K562 treated with DMSO at 1 percent for 4 hours (cell line): ENCODE results near the gene SH3GL3. TPM values are rescaled to one million over a fixed set of nuclear protein-coding genes. Genes with fewer than 3 reads are reported as not detected.

ENCODE experiments used
- total RNA-seq: library from RNA; unstranded; fragments of 300-600 nt; gene quantifications from 2 replicates; pipeline ENCODE4 v1.2.3, GENCODE V29; 2022; ENCODE audit not compliant: insufficient read depth

The SH3GL3 gene, protein sequence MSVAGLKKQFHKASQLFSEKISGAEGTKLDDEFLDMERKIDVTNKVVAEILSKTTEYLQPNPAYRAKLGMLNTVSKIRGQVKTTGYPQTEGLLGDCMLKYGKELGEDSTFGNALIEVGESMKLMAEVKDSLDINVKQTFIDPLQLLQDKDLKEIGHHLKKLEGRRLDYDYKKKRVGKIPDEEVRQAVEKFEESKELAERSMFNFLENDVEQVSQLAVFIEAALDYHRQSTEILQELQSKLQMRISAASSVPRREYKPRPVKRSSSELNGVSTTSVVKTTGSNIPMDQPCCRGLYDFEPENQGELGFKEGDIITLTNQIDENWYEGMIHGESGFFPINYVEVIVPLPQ
- total RNA-seq, result 2.4 and 2.7 TPM in 2 replicates

DNA sequence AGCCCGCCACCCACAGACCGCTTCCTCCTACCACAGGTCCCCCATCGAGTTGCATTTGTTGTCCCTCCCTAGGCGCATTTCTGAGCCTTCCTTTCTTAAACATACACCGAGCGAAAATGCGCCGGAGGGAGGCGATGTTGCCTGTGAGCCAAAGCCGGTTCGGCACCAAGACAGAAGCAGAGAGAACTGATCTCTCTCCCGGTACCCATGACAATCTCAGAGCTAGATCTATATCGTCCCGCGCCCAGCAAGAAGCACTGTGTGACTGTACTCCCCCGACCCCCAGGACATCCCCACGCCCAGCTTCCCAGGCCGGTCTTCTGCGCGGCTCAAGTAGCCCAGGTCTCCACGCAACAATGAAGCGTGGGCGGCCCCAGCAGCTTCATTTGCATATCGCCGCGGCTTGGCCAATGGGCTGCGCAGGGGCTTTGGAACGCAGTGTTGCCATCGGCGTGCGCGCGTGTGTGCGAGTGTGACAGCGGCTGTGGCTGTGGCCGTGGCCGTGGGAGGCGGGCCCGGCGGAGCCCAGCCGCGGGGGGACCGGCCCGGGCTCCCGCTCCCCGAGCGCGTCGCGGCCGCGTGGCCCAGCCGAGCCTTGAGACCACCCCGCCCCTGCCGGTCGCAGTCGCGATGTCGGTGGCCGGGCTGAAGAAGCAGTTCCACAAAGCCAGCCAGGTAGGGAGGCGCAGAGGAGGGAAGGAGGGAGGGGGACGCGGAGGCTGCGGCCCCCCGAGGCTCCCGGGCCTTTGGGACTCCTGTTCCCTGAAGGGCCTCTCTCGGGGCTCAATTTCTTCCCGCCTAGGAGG, at the start of gene SH3GL3:
Gene SH3GL3, plus strand, starts transcription at position 438 of the 806 bp plus-strand sequence. Its CDS starts 193 bp downstream, at position 631.

DNA sequence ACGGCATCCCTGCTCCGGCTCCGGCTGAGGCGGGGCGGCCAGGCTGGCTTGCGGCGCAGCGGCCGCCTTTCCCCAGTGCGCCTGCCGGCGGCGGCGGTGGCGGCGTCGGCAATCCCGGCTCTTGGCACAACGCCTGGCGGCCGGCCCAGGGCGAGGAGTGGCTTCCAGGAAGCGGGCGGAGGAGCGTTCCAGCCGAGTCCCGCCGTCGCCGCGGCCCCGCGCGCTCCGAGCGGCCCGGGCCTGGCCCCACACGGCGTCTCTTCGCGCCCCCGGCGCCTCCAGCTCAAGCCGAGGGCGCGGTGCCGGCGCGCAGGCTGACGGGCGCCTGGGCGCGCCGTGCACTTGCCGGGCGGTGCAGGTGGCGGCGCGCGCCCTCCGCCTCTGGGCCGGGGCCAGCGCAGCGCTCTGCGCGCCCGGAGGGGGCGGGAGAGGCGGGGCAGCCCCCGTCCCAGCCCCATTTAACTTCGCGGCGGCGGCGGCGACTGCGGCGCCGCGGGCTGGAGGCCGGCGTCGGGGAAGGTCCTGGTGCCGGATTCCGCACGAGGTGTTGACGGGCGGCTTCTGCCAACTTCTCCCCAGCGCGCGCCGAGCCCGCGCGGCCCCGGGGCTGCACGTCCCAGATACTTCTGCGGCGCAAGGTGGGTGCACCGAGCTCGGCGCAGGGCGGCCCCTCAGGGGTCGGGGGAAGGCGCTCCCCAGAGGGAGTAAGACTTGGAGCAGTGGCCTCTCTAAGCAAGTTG, 206.7 kb downstream of the SH3GL3 start, which contains the start of gene ADAMTSL3:
Gene ADAMTSL3, plus strand, starts transcription at position 485 of the 740 bp plus-strand sequence. CDS start 1,639 bp downstream, outside the sequence.

Other genes starting within 250 kb of the SH3GL3 start
- gene HDGFL3, start 239.5 kb upstream of the SH3GL3 start, total RNA-seq, result 9.6 and 15.9 TPM in 2 replicates
- gene BNC1, start 162.7 kb upstream of the SH3GL3 start, total RNA-seq, result not detected in 2 replicates
- gene ADAMTSL3, start 206.8 kb downstream of the SH3GL3 start, total RNA-seq, result not detected in 2 replicates